Measurements from ENCODE around the gene ADCY2.

DNA sequence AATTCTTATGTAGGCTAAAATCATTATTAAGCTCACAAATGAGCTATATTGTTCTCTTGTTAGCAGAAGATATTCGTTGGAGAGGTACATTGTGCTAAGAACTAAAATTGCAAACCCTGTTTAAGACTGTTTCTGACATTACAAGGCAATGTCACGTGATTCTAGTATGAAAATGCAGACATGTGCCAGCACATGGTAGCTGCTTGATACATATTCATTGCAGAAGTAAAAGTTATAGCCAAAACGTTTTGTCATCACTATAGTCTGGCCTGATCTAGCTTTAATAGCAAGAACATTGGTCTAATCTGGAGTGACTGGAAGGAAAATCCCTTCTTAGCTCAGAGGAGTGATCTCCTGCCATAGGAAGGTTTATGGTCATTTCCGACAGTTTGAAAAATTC lies 310.3 kb downstream of the ADCY2 start:
- no peak for TF ChIP-seq CTCF (IDR thresholded peaks at IDR 0.05)
- TF ChIP-seq POLR2A (IDR thresholded peaks at IDR 0.05): no peak
- TF ChIP-seq POLR2AphosphoS5 (IDR thresholded peaks at IDR 0.05; ENCODE audit: insufficient read depth in 1 of 2, low read depth in 1 of 2): no peak
